SK-N-SH treated with all-trans-retinoic acid at 6 μM for 48 hours (cell line): ENCODE data around the gene USP15.

ENCODE experiments used
- ATAC-seq: fragments of 200-7000 bp; cut with Tn5 transposase; 3 replicates; pipeline ENCODE4 v1.9.1; 2020; ENCODE audit warnings: mild to moderate bottlenecking, moderate library complexity
- ARNTL ChIP-seq: fragments of 450-650 bp; formaldehyde crosslinking; IDR thresholded peaks from 2 replicates; pipeline ENCODE4 v1.5.0; 2020; ENCODE audit warnings: low read depth, mild to moderate bottlenecking, moderate library complexity, borderline replicate concordance
- BACH2 ChIP-seq: fragments of 250-450 bp; sonication (Bioruptor Pico); IDR thresholded peaks from 2 replicates; pipeline ENCODE4 v1.9.0; 2021; ENCODE audit warnings: mild to moderate bottlenecking, borderline replicate concordance
- CSDC2 ChIP-seq: fragments of 250-450 bp; sonication (Bioruptor Pico); IDR thresholded peaks from 2 replicates; pipeline ENCODE4 v1.5.0; 2020; ENCODE audit warnings: mild to moderate bottlenecking, moderate library complexity
- ESRRG ChIP-seq: fragments of 250-450 bp; sonication (Bioruptor Pico); IDR thresholded peaks from 2 replicates; pipeline ENCODE4 v1.6.1; 2021; ENCODE audit warnings: mild to moderate bottlenecking
- GLIS3 ChIP-seq: fragments of 250-450 bp; sonication (Bioruptor Pico); IDR thresholded peaks from 2 replicates; pipeline ENCODE4 v1.5.0; 2020; ENCODE audit warnings: mild to moderate bottlenecking, moderate library complexity
- ISL1 ChIP-seq: fragments of 250-450 bp; sonication (Bioruptor Pico); IDR thresholded peaks from 2 replicates; pipeline ENCODE4 v2.1.2; 2022; ENCODE audit warnings: mild to moderate bottlenecking, moderate library complexity
- OSR1 ChIP-seq: fragments of 250-450 bp; sonication (Bioruptor Pico); IDR thresholded peaks from 2 replicates; pipeline ENCODE4 v1.8.0; 2022; ENCODE audit warnings: moderate library complexity, mild to moderate bottlenecking, inconsistent platforms
- PPARA ChIP-seq: fragments of 250-450 bp; sonication (Bioruptor Pico); IDR thresholded peaks from 2 replicates; pipeline ENCODE4 v1.5.0; 2020; ENCODE audit warnings: mild to moderate bottlenecking, borderline replicate concordance
- RARB ChIP-seq: fragments of 250-450 bp; sonication (Bioruptor Pico); IDR thresholded peaks from 2 replicates; pipeline ENCODE4 v1.8.0; 2021; ENCODE audit warnings: mild to moderate bottlenecking, moderate library complexity
- SNAI2 ChIP-seq: fragments of 250-450 bp; sonication (Bioruptor Pico); IDR thresholded peaks from 2 replicates; pipeline ENCODE4 v1.5.0; 2020; ENCODE audit warnings: mild to moderate bottlenecking, moderate library complexity
- TCF4 ChIP-seq: fragments of 250-450 bp; sonication (Bioruptor Pico); IDR thresholded peaks from 2 replicates; pipeline ENCODE4 v1.8.0; 2021; ENCODE audit warnings: mild to moderate bottlenecking, moderate library complexity, borderline replicate concordance
- TOX ChIP-seq: fragments of 250-450 bp; sonication (Bioruptor Pico); IDR thresholded peaks from 2 replicates; pipeline ENCODE4 v1.8.0; 2021; ENCODE audit warnings: mild to moderate bottlenecking, moderate library complexity, borderline replicate concordance
- ZC3H10 ChIP-seq: fragments of 250-450 bp; sonication (Bioruptor Pico); IDR thresholded peaks from 2 replicates; pipeline ENCODE4 v1.5.1; 2021; ENCODE audit warnings: mild to moderate bottlenecking, moderate library complexity
- ZFP3 ChIP-seq: fragments of 250-450 bp; sonication (Bioruptor Pico); IDR thresholded peaks from 2 replicates; pipeline ENCODE4 v1.5.0; 2020; ENCODE audit warnings: mild to moderate bottlenecking, moderate library complexity
- ZFP30 ChIP-seq: fragments of 450-650 bp; formaldehyde crosslinking; IDR thresholded peaks from 2 replicates; pipeline ENCODE4 v1.5.0; 2022; ENCODE audit warnings: mild to moderate bottlenecking, moderate library complexity
- ZNF565 ChIP-seq: fragments of 450-650 bp; formaldehyde crosslinking; conservative IDR thresholded peaks from 2 replicates; pipeline ENCODE4 v1.5.0; 2020; ENCODE audit warnings: low read depth, mild to moderate bottlenecking, moderate library complexity
- ZNF70 ChIP-seq: fragments of 450-650 bp; formaldehyde crosslinking; IDR thresholded peaks from 2 replicates; pipeline ENCODE4 v1.5.0; 2020; ENCODE audit warnings: mild to moderate bottlenecking, moderate library complexity
- ZNF8 ChIP-seq: fragments of 450-650 bp; formaldehyde crosslinking; IDR thresholded peaks from 2 replicates; pipeline ENCODE4 v1.5.0; 2020; ENCODE audit warnings: mild to moderate bottlenecking, moderate library complexity
- TF ChIP-seq, protein P1 (sequence below): fragments of 250-450 bp; sonication (Bioruptor Pico); IDR thresholded peaks from 2 replicates; pipeline ENCODE4 v1.5.0; 2020; ENCODE audit warnings: mild to moderate bottlenecking, moderate library complexity
- TF ChIP-seq, protein P2 (sequence below): fragments of 250-450 bp; sonication (Bioruptor Pico); IDR thresholded peaks from 2 replicates; pipeline ENCODE4 v1.8.0; 2021; ENCODE audit warnings: low read depth, mild to moderate bottlenecking, moderate library complexity, borderline replicate concordance
- TF ChIP-seq, protein P3 (sequence below): fragments of 250-450 bp; sonication (Bioruptor Pico); IDR thresholded peaks from 2 replicates; pipeline ENCODE4 v1.8.0; 2020; ENCODE audit warnings: mild to moderate bottlenecking, moderate library complexity, borderline replicate concordance
- TF ChIP-seq, protein P4 (sequence below): fragments of 250-450 bp; sonication (Bioruptor Pico); IDR thresholded peaks from 2 replicates; pipeline ENCODE4 v1.5.1; 2020; ENCODE audit warnings: low read depth, mild to moderate bottlenecking, moderate library complexity
- TF ChIP-seq, protein P5 (sequence below): fragments of 250-450 bp; sonication (Bioruptor Pico); IDR thresholded peaks from 2 replicates; pipeline ENCODE4 v1.5.1; 2021; ENCODE audit warnings: mild to moderate bottlenecking, moderate library complexity

The USP15 gene

DNA sequence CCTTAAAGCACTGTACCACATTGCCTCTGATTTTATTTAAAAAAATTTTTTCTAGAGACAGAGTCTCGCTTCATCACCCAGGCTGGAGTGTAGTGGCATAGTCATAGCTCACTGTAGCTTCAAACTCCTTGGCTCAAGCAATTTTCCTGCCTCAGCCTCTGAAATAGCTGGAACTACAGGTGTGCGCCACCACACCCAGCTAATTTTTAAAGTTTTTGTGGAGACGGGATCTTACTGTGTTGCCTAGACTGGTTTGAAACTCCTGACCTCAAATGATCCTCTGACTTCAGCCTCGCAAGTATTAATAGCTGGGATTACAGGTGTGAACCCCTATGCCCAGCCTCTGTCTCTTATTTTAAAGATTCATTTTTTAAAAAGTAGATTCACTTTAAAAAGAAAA is 5.3 kb downstream of the USP15 start (continued):
- TF ChIP-seq, protein P1, sequence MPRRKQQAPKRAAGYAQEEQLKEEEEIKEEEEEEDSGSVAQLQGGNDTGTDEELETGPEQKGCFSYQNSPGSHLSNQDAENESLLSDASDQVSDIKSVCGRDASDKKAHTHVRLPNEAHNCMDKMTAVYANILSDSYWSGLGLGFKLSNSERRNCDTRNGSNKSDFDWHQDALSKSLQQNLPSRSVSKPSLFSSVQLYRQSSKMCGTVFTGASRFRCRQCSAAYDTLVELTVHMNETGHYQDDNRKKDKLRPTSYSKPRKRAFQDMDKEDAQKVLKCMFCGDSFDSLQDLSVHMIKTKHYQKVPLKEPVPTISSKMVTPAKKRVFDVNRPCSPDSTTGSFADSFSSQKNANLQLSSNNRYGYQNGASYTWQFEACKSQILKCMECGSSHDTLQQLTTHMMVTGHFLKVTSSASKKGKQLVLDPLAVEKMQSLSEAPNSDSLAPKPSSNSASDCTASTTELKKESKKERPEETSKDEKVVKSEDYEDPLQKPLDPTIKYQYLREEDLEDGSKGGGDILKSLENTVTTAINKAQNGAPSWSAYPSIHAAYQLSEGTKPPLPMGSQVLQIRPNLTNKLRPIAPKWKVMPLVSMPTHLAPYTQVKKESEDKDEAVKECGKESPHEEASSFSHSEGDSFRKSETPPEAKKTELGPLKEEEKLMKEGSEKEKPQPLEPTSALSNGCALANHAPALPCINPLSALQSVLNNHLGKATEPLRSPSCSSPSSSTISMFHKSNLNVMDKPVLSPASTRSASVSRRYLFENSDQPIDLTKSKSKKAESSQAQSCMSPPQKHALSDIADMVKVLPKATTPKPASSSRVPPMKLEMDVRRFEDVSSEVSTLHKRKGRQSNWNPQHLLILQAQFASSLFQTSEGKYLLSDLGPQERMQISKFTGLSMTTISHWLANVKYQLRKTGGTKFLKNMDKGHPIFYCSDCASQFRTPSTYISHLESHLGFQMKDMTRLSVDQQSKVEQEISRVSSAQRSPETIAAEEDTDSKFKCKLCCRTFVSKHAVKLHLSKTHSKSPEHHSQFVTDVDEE, result no peak
- TF ChIP-seq ZFP3 (CRISPR knock-in tag) (no peak), GLIS3 (CRISPR knock-in tag) (no peak), SNAI2 (no peak), ESRRG (no peak), BACH2 (CRISPR knock-in tag) (no peak)

DNA sequence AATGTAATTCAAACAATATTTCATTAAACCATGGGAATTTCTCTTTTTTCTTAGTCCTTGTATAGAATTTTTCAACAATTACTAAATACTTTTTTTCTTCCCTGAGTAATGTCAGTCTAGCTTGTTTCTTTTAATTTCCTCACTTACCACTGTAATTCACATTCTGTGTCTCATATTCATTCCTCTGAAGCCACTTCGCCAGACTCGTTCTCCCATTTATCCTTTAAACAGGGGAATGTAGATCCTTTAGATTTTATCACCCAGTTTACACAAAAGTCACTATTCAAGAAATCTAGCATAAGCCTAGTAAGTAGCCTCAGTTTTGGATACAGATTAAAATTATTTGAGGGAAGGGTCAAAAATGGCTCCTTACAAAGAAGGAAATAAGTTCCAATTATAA is 6.8 kb downstream of the USP15 start:
- no peak for ATAC-seq
- TF ChIP-seq ZNF70 (CRISPR knock-in tag), result no peak
- no peak for TF ChIP-seq CSDC2 (CRISPR knock-in tag)
- TF ChIP-seq, protein P2, sequence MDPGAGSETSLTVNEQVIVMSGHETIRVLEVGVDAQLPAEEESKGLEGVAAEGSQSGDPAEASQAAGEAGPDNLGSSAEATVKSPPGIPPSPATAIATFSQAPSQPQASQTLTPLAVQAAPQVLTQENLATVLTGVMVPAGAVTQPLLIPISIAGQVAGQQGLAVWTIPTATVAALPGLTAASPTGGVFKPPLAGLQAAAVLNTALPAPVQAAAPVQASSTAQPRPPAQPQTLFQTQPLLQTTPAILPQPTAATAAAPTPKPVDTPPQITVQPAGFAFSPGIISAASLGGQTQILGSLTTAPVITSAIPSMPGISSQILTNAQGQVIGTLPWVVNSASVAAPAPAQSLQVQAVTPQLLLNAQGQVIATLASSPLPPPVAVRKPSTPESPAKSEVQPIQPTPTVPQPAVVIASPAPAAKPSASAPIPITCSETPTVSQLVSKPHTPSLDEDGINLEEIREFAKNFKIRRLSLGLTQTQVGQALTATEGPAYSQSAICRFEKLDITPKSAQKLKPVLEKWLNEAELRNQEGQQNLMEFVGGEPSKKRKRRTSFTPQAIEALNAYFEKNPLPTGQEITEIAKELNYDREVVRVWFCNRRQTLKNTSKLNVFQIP, result no peak
- TF ChIP-seq, protein P3, sequence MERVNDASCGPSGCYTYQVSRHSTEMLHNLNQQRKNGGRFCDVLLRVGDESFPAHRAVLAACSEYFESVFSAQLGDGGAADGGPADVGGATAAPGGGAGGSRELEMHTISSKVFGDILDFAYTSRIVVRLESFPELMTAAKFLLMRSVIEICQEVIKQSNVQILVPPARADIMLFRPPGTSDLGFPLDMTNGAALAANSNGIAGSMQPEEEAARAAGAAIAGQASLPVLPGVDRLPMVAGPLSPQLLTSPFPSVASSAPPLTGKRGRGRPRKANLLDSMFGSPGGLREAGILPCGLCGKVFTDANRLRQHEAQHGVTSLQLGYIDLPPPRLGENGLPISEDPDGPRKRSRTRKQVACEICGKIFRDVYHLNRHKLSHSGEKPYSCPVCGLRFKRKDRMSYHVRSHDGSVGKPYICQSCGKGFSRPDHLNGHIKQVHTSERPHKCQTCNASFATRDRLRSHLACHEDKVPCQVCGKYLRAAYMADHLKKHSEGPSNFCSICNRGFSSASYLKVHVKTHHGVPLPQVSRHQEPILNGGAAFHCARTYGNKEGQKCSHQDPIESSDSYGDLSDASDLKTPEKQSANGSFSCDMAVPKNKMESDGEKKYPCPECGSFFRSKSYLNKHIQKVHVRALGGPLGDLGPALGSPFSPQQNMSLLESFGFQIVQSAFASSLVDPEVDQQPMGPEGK, result no peak
- TF ChIP-seq ARNTL (CRISPR knock-in tag), result no peak
- no peak for TF ChIP-seq SNAI2
- TF ChIP-seq TOX, result no peak
- TF ChIP-seq, protein P1, result no peak
- TF ChIP-seq GLIS3 (CRISPR knock-in tag), result no peak
- no peak for TF ChIP-seq ZFP30
- TF ChIP-seq TCF4 (CRISPR knock-in tag), result no peak
- TF ChIP-seq BACH2 (CRISPR knock-in tag), result no peak

DNA sequence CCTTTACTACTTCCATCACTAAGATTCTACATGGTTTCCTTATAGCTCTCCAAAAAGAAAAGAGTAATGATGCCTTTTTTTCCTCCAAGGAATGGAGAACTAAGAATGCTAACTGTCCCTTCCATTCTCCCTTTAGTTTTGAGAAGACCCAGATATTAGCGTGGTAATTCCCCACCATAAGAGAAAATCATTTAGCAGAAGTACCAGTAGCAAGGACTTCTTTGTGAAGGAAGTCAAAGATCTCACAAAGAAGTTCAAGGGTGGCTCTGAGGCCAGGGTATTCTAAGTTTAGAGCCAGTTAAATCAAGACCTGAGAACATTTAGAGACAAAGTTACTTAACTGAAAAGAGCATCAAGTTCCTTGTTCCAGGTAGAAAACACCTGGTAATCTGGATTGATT is 7.3 kb downstream of the USP15 start:
- ATAC-seq, result no peak
- TF ChIP-seq CSDC2 (CRISPR knock-in tag), result no peak
- TF ChIP-seq ZFP30, result no peak
- no peak for TF ChIP-seq OSR1
- no peak for TF ChIP-seq PPARA (CRISPR knock-in tag)
- no peak for TF ChIP-seq ZNF565 (CRISPR knock-in tag)
- no peak for TF ChIP-seq ISL1 (CRISPR knock-in tag)
- TF ChIP-seq BACH2 (CRISPR knock-in tag), result no peak
- no peak for TF ChIP-seq ZNF70 (CRISPR knock-in tag)
- TF ChIP-seq SNAI2, result no peak
- no peak for TF ChIP-seq ZNF8 (CRISPR knock-in tag)
- TF ChIP-seq, protein P2, result no peak
- TF ChIP-seq ZC3H10 (CRISPR knock-in tag), result no peak
- TF ChIP-seq, protein P4, sequence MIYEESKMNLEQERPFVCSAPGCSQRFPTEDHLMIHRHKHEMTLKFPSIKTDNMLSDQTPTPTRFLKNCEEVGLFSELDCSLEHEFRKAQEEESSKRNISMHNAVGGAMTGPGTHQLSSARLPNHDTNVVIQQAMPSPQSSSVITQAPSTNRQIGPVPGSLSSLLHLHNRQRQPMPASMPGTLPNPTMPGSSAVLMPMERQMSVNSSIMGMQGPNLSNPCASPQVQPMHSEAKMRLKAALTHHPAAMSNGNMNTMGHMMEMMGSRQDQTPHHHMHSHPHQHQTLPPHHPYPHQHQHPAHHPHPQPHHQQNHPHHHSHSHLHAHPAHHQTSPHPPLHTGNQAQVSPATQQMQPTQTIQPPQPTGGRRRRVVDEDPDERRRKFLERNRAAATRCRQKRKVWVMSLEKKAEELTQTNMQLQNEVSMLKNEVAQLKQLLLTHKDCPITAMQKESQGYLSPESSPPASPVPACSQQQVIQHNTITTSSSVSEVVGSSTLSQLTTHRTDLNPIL (CRISPR knock-in tag), result no peak
- TF ChIP-seq ZFP3 (CRISPR knock-in tag), result no peak
- TF ChIP-seq ARNTL (CRISPR knock-in tag), result no peak
- TF ChIP-seq GLIS3 (CRISPR knock-in tag), result no peak
- TF ChIP-seq RARB, result no peak
- no peak for TF ChIP-seq TCF4 (CRISPR knock-in tag)
- TF ChIP-seq, protein P5, sequence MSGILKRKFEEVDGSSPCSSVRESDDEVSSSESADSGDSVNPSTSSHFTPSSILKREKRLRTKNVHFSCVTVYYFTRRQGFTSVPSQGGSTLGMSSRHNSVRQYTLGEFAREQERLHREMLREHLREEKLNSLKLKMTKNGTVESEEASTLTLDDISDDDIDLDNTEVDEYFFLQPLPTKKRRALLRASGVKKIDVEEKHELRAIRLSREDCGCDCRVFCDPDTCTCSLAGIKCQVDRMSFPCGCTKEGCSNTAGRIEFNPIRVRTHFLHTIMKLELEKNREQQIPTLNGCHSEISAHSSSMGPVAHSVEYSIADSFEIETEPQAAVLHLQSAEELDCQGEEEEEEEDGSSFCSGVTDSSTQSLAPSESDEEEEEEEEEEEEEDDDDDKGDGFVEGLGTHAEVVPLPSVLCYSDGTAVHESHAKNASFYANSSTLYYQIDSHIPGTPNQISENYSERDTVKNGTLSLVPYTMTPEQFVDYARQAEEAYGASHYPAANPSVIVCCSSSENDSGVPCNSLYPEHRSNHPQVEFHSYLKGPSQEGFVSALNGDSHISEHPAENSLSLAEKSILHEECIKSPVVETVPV (CRISPR knock-in tag), result no peak
